ENCODE data around the gene HACD3. TPM values are rescaled to one million over a fixed set of nuclear protein-coding genes. Genes with fewer than 3 reads are reported as not detected.

The HACD3 gene
- total and polyA plus RNA-seq, 2 of the 13 experiments (the other 11 are each of a cell fraction or from before 2014, with no cell fraction given), result 73.6 to 161 TPM

DNA sequence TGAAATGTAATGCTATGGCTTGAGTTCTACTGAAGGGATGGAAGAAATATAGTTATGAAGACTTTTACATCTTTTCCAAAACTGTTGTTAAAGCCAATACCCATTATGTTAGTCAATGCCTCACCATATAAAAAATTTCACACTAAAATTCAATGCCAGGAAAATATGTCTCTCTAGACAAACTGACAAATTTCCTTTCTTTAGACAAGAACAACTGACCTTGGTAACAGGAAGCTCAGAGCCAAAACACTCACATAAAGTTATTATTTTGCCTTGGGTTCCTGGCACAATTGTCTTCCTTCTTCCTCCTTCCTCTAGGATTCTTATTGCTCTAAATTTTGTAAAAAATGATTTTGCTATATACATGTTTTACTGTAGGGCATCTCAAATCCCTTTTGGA, 54.0 kb downstream of the HACD3 start:
- peaks cover 25% of the 10 kb centered on the region for H3K4me1 ChIP-seq (ENCODE audit: insufficient read depth, low read length)
- ChIA-PET CTCF (ENCODE audit: low intra/inter-chr PET ratio, low total read pairs) (no interaction called here), POLR2A (no interaction called here)
- intact Hi-C loops (cut with micrococcal nuclease; ENCODE audit: unreplicated experiment), result no loop called here
- ATAC-seq (no peak), FAIRE-seq (no peak), DNase-seq (ENCODE audit: low spot score) (no peak)
- no peaks in the 10 kb centered on the region for H4K20me1 ChIP-seq (ENCODE audit: insufficient read depth, low read length)
- in situ Hi-C loops (cut with HindIII; ENCODE audit: extremely low pct_ligation_motif_present, low pct_unique_long_range_greater_than_20kb), result no loop called here
- H3K9me3 ChIP-seq (ENCODE audit: low read length), result no peaks in the 10 kb centered on the region
- H3K27me3 ChIP-seq (ENCODE audit: control insufficient read depth in 1 of 2, insufficient read depth in 2 of 2, low read length in 2 of 2), result no peaks in the 10 kb centered on the region
- H2AFZ ChIP-seq (ENCODE audit: low read length), result no peak overlapping the region
- no peak overlapping the region for H3K4me3 ChIP-seq (replicated peaks in 1 of 3; ENCODE audit: insufficient read depth in 1 of 3, low read depth in 2 of 3, low read length in 3 of 3)
- peaks cover 7 to 56% of the 10 kb centered on the region in 2 experiments for H3K36me3 ChIP-seq (replicated peaks in 1 of 2; ENCODE audit: control insufficient read depth in 1 of 2, insufficient read depth in 2 of 2, low read length in 2 of 2)
- no TSS peak for BruUV-seq (replicated peaks)
- no peaks in the 10 kb centered on the region for H3K79me2 ChIP-seq (ENCODE audit: insufficient read depth, low read length)
- H3K9ac ChIP-seq (ENCODE audit: insufficient read depth, low read depth, low read length), result no peak overlapping the region
- H3K27ac ChIP-seq (ENCODE audit: extremely low read length, insufficient read depth, low read length), result peak overlapping the region; percentile 17
- H3K4me2 ChIP-seq (ENCODE audit: low read depth, low read length), result peak overlapping the region; percentile 40; the same call in 1 of the 2 replicates
- TF ChIP-seq, protein P1, sequence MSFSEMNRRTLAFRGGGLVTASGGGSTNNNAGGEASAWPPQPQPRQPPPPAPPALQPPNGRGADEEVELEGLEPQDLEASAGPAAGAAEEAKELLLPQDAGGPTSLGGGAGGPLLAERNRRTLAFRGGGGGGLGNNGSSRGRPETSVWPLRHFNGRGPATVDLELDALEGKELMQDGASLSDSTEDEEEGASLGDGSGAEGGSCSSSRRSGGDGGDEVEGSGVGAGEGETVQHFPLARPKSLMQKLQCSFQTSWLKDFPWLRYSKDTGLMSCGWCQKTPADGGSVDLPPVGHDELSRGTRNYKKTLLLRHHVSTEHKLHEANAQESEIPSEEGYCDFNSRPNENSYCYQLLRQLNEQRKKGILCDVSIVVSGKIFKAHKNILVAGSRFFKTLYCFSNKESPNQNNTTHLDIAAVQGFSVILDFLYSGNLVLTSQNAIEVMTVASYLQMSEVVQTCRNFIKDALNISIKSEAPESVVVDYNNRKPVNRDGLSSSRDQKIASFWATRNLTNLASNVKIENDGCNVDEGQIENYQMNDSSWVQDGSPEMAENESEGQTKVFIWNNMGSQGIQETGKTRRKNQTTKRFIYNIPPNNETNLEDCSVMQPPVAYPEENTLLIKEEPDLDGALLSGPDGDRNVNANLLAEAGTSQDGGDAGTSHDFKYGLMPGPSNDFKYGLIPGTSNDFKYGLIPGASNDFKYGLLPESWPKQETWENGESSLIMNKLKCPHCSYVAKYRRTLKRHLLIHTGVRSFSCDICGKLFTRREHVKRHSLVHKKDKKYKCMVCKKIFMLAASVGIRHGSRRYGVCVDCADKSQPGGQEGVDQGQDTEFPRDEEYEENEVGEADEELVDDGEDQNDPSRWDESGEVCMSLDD (CRISPR knock-in tag; IDR thresholded peaks at IDR 0.05; ENCODE audit: borderline replicate concordance), result no peak

DNA sequence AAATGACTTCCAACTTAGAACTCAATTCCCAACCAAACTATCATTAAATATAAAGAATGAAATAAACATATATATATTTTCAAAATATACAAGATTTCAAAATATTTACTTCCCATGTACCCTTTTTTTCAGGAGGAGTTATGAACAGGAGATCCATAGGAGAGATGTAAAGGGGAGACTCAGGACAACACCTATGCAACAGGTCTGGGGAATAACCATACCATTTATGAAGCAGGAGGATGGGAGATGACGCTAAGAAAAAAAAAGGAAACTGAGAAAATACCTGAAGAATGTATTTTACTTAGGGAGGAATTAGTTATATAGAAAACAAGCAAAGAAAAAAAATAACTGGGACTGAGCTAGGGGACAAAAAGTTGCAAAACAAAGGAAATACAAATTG, 56.8 kb downstream of the HACD3 start:
- Histone ChIP-seq H3K4me3 (replicated peaks in 1 of 3; ENCODE audit: insufficient read depth in 1 of 3, low read depth in 2 of 3, low read length in 3 of 3) (no peak overlapping the region), H3K9ac (ENCODE audit: insufficient read depth, low read depth, low read length) (no peak overlapping the region), H2AFZ (ENCODE audit: low read length) (no peak overlapping the region), H3K4me1 (ENCODE audit: insufficient read depth, low read length) (peaks cover 19% of the 10 kb centered on the region), H3K27ac (ENCODE audit: extremely low read length, insufficient read depth, low read length) (no peak overlapping the region), H4K20me1 (ENCODE audit: insufficient read depth, low read length) (no peaks in the 10 kb centered on the region), H3K9me3 (ENCODE audit: low read length) (no peaks in the 10 kb centered on the region), H3K36me3 (replicated peaks in 1 of 2; ENCODE audit: control insufficient read depth in 1 of 2, insufficient read depth in 2 of 2, low read length in 2 of 2) (peaks cover 8 to 57% of the 10 kb centered on the region in 2 experiments), H3K4me2 (ENCODE audit: low read depth, low read length) (no peak overlapping the region), H3K79me2 (ENCODE audit: insufficient read depth, low read length) (no peaks in the 10 kb centered on the region), H3K27me3 (ENCODE audit: control insufficient read depth in 1 of 2, insufficient read depth in 2 of 2, low read length in 2 of 2) (no peaks in the 10 kb centered on the region)
- TF ChIP-seq CEBPG (CRISPR knock-in tag; IDR thresholded peaks at IDR 0.05), result no peak
- no peak for TF ChIP-seq TBL1XR1 (IDR thresholded peaks at IDR 0.05; ENCODE audit: borderline replicate concordance, low read length, partially characterized antibody)
- no peak for TF ChIP-seq ZNF614 (CRISPR knock-in tag; IDR thresholded peaks at IDR 0.05; ENCODE audit: borderline replicate concordance)
- TF ChIP-seq ZNF619 (CRISPR knock-in tag; IDR thresholded peaks at IDR 0.05), result no peak
- no peak for TF ChIP-seq KAT8 (CRISPR knock-in tag; IDR thresholded peaks at IDR 0.05)
- TF ChIP-seq, protein P2, sequence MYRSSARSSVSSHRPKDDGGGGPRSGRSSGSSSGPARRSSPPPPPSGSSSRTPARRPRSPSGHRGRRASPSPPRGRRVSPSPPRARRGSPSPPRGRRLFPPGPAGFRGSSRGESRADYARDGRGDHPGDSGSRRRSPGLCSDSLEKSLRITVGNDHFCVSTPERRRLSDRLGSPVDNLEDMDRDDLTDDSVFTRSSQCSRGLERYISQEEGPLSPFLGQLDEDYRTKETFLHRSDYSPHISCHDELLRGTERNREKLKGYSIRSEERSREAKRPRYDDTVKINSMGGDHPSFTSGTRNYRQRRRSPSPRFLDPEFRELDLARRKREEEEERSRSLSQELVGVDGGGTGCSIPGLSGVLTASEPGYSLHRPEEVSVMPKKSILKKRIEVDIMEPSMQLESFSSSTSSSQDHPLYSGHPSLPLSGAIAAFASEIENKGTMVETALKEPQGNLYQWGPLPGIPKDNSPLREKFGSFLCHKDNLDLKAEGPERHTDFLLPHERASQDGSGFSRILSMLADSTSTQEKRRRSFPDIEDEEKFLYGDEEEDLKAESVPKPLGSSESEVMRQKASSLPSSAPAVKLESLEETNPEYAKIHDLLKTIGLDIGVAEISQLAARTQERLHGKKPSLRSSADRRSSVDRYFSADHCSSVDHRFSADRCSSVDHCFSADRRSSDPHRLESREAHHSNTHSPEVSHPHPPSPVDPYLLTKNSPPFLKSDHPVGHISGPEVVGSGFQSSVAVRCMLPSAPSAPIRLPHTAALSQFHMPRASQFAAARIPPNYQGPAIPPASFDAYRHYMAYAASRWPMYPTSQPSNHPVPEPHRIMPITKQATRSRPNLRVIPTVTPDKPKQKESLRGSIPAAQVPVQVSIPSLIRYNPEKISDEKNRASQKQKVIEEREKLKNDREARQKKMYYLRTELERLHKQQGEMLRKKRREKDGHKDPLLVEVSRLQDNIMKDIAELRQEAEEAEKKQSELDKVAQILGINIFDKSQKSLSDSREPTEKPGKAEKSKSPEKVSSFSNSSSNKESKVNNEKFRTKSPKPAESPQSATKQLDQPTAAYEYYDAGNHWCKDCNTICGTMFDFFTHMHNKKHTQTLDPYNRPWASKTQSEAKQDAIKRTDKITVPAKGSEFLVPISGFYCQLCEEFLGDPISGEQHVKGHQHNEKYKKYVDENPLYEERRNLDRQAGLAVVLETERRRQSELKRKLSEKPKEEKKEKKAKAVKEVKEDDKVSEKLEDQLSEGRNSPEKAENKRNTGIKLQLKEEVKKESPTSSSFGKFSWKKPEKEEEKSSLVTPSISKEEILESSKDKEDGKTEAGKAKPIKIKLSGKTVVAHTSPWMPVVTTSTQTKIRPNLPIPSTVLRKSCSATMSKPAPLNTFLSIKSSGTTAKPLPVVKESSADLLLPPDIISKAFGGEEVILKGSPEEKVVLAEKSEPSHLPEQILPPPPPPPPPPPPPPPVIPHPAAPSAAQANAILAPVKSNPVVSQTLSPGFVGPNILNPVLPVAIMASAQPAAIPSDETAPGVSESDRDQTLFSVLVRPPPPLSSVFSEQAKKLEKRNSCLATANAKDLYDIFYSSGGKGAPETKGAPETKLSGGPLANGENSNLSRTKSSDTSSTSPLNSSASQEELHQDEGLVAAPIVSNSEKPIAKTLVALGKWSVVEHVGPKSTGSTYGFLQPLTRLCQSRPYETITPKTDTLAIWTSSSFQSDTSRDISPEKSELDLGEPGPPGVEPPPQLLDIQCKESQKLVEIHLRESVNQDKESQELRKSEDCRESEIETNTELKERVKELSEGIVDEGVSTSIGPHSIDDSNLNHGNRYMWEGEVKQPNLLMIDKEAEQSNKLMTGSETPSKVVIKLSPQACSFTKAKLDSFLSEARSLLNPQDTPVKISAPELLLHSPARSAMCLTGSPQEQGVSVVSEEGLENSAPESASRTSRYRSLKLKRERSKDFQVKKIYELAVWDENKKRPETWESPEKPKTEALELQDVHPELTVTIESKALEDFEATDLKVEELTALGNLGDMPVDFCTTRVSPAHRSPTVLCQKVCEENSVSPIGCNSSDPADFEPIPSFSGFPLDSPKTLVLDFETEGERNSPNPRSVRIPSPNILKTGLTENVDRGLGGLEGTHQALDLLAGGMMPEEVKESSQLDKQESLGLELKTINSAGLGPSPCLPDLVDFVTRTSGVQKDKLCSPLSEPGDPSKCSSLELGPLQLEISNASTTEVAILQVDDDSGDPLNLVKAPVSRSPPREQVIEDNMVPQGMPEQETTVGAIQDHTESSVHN (CRISPR knock-in tag; IDR thresholded peaks at IDR 0.05), result no peak
- POLR2A ChIA-PET, result no interaction called here
- 98% methylated on average over 1 of the region's 1 CpG for WGBS (ENCODE audit: low lambda C conversion rate)
- in situ Hi-C loops (cut with HindIII; ENCODE audit: extremely low pct_ligation_motif_present, low pct_unique_long_range_greater_than_20kb) (no loop called here), intact Hi-C loops (cut with micrococcal nuclease; ENCODE audit: unreplicated experiment) (no loop called here)
- FAIRE-seq (no peak), DNase-seq (ENCODE audit: low spot score) (no peak), ATAC-seq (no peak)
- no TSS peak for BruUV-seq (replicated peaks)
- CTCF ChIA-PET (ENCODE audit: low intra/inter-chr PET ratio, low total read pairs), result no interaction called here

Measured in HepG2 (cell line).